ENCODE measurements around the gene MSRB3.

The MSRB3 gene

DNA sequence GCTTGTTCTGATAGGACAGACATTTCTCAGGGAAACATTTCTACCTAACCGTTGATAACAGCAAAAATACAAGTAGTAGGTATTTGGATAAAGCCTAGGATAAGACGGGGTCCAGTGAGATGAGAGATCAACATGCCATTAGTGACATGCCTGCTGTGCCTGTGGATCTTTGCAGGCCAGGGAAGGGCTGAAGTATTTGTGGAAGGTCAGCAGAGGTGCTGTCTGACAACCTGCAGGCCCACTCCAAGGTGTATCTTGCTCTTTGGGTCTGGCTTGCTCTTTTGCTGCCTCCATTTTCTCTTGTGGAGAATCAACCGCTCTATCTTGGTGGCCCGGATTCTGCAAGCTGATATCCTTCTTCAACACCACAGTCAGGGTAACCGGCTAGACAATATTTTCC is 46.7 kb downstream of the MSRB3 start:
- DNase-seq (ENCODE audit: low read depth in 3 of 3): no peak

DNA sequence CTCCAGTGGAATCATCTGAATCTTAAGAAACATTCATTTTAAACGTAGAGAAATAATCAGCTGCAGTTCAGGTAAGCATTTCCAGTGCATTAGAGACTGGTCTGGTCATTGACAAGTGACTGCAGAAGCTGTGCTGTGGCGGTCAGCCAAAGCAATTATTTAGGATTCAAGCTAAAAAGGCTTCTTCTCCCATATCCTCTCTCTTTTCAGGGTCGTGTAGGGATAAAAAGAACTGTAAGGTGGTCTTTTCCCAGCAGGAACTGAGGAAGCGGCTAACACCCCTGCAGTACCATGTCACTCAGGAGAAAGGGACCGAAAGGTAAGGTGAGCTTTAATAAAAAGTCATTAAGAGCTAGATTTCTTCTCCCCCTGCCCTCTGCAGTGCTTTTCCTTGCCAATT is 48.1 kb downstream of the MSRB3 start:
- DNase-seq (ENCODE audit: low read depth in 3 of 3): no peak

GRCh38 chr12:65327207-65328076 is 49.0 kb downstream of the MSRB3 start:
- no peak for DNase-seq (ENCODE audit: low read depth in 3 of 3)

DNA sequence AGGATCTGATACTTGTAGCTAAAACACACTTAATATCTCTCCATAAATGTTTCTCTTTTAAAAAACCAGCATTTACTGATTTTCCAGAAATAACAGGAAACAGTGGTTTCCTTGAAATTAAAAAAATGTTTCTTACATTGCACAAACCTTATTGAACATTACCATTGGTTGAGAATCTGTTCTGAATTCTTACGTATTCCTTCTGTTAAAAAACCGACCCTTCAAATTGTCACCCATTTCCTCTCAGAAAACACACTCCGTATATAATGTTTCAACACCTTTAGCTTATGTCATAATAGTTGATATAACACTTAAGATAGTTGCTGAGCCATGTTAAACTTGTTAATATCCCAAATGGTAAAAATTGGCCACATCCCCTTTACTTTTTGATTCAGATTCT is 51.2 kb downstream of the MSRB3 start:
- DNase-seq (ENCODE audit: low read depth in 3 of 3): no peak

DNA sequence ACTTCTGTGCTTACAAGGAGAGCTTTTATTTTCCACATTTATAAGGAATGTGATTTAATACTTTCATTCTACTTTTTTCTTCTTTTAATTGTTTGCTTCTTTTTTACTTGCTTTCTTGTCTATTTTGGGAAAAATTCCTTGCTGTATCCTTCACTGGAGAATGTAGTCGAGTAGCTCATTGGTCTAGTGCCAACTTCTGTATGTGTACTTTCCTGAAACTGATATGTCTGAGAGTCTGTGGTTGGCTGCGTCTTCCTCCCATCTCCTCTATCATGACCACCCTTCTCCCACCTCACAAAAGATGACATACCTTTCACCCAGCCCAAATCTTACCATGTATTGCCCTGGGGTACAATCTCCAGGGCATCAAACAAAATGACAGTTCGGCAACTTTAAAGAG is 51.8 kb downstream of the MSRB3 start:
- no peak for DNase-seq (ENCODE audit: low read depth in 3 of 3)

DNA sequence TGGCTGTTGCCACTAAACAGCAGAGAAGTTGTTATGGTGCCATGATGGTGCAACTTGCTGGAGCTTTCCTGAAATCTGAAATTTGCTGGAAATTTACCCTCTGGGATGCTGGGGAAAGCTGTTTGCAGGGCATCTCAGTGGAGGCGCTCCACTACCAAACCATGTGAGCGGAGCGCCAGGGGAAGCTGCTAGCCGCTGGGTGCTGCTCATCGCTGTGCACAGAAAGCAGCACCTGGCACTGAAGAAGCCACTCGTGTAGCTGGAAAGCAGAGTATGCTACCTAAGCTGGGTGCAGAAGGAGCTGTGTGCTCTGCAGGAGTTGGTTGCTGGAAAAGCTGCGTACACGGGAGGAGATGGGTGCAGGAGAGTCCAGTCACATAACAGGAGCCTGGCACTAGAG is 53.0 kb downstream of the MSRB3 start:
- no peak for DNase-seq (ENCODE audit: low read depth in 3 of 3)

- DNase-seq (ENCODE audit: low read depth in 3 of 3): no peak
Measured at GRCh38 chr12:65333649-65334048, 55.2 kb downstream of the MSRB3 start.

DNA sequence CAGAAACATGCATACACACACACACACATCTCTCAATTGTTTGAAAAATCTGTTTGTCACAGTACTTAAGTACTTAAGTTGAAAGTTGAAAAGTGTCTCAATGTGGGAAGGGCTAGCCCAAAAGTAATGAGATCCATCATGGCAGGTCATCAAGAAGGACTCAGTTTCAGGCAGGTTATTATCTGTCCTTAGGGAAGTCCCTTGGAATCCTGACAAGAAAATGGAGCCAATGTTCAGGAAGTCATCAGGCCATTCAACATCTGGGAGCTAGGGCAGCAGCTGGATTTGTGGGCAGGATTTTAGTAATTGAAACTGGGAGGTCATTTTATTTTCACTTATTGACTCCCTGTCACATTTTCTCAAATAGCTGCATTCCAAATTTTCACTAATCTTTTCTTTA is 56.0 kb downstream of the MSRB3 start:
- no peak for DNase-seq (ENCODE audit: low read depth in 3 of 3)

GRCh38 chr12:65335021-65335714 is 56.7 kb downstream of the MSRB3 start:
- no peak for DNase-seq (ENCODE audit: low read depth in 3 of 3)

DNA sequence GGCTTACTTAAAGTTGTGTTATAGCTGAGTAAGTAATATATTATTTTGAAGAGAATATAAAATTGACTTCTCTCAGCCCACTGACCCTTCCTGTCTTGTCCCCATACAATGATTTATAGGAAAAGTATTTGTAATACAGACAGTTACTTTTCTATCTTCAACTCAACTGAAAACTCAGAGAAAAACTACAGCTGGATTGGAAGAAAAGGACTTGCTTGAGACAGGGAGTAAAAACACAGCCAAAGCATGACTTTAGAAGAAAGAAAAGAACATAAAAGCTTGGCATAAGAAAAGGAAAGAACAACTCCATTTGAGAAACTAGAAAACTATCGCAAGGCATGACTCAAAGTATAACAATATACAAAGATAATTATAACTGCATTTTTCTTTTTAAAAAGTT is 57.5 kb downstream of the MSRB3 start:
- no peak for DNase-seq (ENCODE audit: low read depth in 3 of 3)

GRCh38 chr12:65339161-65339560 is 60.7 kb downstream of the MSRB3 start:
- no peak for DNase-seq (ENCODE audit: low read depth in 3 of 3)

DNA sequence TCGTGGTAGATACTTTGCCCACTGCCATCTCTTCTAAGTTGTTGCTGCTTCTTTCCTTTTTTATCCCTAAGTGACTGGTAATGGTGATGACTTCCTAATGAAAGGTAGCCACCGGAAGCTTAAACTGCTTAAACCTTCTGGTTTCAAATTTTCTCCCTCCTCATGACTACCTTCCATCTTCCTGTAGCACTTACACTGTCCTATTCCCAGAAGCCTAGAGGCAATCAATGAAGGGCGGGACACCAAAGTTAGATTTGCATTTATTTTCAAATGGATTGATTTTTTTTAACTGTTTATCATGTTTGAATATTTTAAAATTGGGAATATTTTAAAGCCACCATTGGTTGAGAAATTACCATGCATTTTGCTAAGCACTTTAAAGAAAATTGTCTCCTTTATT is 64.7 kb downstream of the MSRB3 start:
- no peak for DNase-seq (ENCODE audit: low read depth in 3 of 3)

- no peak for DNase-seq (ENCODE audit: low read depth in 3 of 3)
Measured at GRCh38 chr12:65343801-65344200, 65.3 kb downstream of the MSRB3 start.

DNA sequence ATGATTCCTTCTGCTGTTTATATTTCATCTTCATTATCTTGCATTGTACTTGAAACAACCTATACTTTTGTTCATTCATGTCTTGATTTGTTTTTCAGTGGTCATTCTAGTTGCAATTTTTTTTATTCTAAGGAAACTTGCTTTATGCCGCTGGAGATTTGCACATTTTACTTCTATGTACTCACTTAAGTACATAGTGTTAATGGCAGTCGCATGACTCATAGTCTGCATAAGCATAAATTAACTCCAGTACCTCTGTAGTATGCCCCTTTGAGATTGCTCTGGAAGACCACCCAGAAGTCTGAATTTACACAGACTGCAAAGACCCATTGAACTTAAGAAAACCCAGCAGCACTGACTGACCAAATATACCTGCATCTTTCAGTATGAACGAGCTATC is 77.0 kb downstream of the MSRB3 start:
- DNase-seq (ENCODE audit: low read depth in 3 of 3): no peak

GRCh38 chr12:65362234-65363031 is 84.0 kb downstream of the MSRB3 start:
- DNase-seq (ENCODE audit: low read depth in 3 of 3): no peak

DNA sequence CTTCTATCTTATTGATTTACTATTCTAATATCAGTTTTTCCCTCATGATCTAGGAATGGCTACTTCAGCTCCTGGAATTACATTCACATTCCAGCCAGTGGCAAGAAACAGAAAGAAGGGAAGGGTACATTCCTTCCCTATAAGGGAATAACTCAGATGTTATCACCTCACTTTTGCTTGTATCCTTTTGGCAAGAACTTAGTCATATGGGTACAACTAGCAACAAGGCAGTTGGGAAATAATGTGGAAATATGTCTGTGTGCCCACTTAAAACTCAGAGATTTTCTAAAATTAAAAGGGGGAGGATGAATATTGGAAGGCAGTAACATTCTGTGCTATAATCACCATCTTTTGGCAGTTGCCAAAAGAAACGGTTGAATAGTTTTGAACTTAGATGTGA is 85.6 kb downstream of the MSRB3 start:
- no peak for DNase-seq (ENCODE audit: low read depth in 3 of 3)

GRCh38 chr12:65367396-65367795 is 88.9 kb downstream of the MSRB3 start:
- no peak for DNase-seq (ENCODE audit: low read depth in 3 of 3)

- no peak for DNase-seq (ENCODE audit: low read depth in 3 of 3)
Measured at GRCh38 chr12:65368055-65368454, 89.6 kb downstream of the MSRB3 start.

- DNase-seq (ENCODE audit: low read depth in 3 of 3): no peak
Measured at GRCh38 chr12:65372574-65372973, 94.1 kb downstream of the MSRB3 start.

GRCh38 chr12:65384240-65384639 is 105.8 kb downstream of the MSRB3 start:
- no peak for DNase-seq (ENCODE audit: low read depth in 3 of 3)

DNA sequence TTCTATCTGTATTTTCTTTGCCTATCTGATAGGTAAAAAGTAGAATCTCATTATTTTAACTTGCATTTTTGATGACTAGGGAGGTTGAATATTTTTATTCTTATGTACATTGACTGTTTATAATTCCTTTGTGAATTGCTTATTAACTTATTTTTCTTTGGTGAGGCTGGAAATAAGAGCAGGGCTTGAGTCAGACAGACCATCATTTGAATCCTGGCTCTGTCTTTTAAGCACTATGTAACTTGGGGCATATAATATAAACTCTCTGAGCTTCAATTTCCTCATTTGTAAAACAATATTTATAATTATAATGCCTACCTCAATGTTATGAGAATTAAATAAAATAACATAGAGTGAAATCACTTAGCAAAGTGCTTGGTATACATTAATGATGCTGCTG is 108.9 kb downstream of the MSRB3 start:
- no peak for DNase-seq (ENCODE audit: low read depth in 3 of 3)

DNA sequence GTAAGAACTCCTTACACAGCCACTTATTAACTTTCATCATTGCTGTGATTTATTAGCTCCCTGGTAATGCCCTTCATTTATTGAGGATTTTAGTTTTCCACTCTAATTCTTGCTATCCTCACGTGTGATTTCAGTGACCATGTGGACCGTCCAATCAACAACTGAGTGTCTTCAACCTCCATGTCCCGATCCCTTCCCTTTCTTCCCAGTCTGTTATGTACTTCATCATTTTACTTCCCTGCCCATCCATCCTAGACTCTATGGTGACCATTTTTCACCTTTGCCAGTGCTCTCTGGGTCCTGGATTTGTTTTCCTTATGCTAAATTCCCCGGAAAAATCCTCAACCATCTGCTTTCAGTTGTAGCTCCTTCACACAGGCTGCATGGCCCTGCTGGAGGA is 111.0 kb downstream of the MSRB3 start:
- DNase-seq (ENCODE audit: low read depth in 3 of 3): no peak

- DNase-seq (ENCODE audit: low read depth in 3 of 3): no peak
Measured at GRCh38 chr12:65391711-65392110, 113.2 kb downstream of the MSRB3 start.
